ENCODE measurements around the gene NRXN3.
A peak's percentile ranks its signal among the peaks of the same experiment; 100 is the strongest.

The NRXN3 gene

DNA sequence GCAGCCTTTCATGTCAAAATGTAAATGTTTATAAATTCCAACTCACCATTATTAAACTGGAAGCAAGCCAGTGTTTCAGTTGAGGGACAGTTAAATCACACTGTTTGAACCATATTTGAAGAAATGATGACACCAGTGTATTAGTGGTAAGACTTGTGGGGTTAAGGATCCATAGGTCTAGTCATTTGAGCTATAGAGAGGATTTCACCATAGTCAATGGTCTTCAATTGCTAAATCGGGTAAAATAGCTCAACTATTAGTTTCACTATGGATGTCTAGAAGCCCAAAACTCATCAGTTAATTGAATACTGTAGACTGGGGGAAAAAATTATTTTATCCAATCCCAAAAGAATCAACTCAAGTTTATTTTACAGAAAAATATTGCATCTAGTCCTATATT, 659.1 kb downstream of the NRXN3 start:
- DNase-seq (ENCODE audit: low spot score) = no peak

- no peak for DNase-seq (ENCODE audit: low spot score)
These were observed 664.7 kb downstream of the NRXN3 start for GRCh38 chr14:78834766-78835451.

GRCh38 chr14:78835909-78836308, 665.7 kb downstream of the NRXN3 start:
- DNase-seq (ENCODE audit: low spot score) = no peak

GRCh38 chr14:78836777-78837176, 666.6 kb downstream of the NRXN3 start:
- DNase-seq (ENCODE audit: low spot score) = no peak

DNA sequence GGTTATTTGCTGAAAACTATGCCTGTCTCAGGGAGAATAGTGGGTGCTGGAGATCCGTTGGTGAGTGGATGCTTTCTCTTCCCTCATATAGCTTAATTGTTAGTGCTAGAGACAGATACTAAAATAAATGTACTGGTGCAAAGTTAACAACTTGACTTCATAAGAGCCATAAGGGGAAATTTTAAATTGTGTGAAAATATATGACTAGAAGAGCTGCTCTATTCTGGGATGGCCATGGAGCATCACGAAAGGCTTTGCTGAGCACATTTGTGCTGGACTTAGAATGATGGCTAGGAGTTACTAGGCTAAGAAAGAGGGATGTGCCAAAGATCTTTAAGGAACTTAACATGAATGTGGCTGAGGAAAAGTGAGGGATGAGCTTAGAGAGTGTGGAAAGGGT, 668.8 kb downstream of the NRXN3 start:
- no peak for DNase-seq (ENCODE audit: low spot score)

DNA sequence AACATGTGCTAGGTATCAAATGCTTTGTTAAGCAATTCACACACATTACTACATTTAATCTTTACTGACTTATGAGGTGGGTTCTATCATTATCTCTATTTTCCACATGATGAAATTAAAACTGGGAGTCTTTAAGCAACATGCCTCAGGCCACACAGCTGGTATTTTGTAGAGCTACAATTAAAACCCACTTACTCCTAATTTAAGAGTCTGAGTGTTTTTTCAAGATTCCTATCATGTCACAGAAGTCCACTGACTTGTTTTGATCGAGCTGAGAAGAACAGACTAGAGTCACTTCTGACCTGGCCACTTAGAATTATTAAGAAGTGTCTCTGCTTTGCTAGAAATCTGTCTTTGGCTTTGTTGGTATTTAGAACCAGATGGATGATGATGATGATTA, 670.7 kb downstream of the NRXN3 start:
- no peak for DNase-seq (ENCODE audit: low spot score)

DNA sequence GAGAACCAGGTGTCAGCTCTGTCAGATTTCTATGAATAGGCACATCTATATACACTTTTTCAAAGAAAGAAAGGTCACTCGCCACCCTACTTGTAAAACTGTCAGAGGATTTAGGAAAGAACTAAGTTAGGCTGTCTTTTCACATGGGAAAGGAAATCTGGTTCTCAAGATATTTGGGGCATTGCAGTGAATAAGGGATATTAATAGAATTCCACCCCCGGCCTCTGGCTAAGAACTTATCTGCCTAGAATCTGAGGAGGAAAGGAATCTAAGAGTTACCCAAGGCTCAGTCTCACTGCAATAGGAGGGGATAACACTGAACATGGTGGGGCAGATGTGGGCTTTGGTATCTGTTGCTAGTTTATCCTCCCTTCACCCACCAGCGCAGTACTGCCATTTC, 677.6 kb downstream of the NRXN3 start:
- DNase-seq (ENCODE audit: low spot score) = no peak

DNA sequence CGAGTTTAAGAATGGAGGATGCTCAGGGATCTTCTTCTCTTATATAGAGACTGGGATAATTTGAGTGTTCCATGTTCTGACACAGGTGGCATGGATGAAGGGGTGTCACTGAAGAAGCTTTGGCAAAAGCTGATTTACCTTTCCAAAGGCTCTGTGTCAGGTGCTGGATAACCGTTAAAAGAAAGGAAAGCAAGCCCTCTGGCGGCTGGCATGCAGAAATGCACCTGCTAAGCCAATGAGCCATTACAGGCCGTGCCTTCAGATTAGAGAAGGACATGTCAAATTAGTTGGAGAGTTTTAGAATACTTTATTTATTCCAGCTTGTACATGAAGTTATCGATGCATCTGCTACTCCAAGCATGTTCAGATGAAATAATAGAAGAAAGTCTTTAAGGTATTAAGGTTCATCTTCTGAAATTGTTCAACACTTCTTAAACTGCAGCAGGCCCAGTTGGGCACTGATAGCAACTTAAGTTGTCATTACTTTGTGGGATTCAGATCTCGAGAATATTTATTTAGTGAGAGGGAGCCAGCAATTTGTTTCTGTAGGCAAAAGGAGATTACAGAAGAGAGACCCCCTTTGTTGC, 678.2 kb downstream of the NRXN3 start:
- peak; percentile 5 for DNase-seq (ENCODE audit: low spot score)

- no peak for DNase-seq (ENCODE audit: low spot score)
These were observed 679.8 kb downstream of the NRXN3 start for GRCh38 chr14:78849952-78850351.

DNA sequence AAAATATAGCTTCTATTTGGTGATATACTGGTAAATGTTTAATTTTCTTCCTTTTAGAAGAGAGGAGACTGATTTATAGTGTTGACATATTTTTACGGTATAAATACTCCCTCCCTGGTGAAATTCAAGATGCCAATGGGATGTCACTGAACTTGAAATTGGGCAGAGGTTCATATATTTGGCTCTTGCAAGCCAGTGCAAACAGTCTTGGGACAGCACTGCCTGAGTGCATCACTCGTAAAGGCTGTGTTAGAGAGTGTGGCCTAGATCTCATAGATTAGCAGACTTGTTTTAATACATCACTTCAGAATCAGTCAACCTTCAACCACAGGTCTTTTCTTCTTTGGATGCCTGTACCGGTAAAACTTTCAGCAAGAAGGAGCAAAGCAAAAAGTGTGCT, 681.0 kb downstream of the NRXN3 start:
- no peak for DNase-seq (ENCODE audit: low spot score)

DNA sequence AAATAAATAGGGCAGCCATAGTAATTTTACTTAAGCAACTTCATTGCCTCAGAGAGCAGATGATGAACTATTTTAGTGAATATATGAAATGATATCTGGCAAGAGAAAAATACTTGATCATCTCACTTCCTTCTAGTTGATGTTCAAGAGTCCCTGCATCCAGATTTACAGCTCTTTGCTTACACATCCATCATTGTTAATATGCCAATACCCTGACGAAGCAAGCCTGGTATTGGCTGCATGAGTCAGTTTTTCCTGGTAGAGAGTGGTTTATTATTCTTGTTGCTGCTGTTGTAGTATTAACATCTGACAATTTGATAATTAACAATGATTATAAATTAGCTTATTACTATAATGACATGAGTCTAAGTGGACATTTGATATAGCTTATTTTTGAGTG, 681.9 kb downstream of the NRXN3 start:
- no peak for DNase-seq (ENCODE audit: low spot score)

DNA sequence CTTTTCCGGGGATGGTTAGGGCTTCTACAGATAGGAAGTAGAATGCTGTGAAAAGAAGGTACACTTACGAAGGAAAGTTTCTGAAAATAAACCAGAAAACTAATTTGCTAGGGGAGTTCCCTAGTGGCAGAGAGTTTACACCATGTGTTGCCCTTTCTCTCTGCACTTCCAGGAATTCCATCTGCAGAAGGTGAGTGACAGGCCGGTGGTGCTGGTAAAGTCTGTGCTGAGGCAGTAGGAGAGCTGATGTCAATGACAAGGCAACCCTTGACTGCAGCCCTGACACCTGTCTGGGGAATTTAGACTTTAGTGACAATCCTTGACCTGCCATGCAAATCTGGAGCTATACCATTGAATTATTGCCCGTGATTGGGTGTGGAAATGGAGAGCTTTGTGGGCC, 687.8 kb downstream of the NRXN3 start:
- DNase-seq (ENCODE audit: low spot score) = no peak

GRCh38 chr14:78863143-78863542, 693.0 kb downstream of the NRXN3 start:
- no peak for DNase-seq (ENCODE audit: low spot score)

DNA sequence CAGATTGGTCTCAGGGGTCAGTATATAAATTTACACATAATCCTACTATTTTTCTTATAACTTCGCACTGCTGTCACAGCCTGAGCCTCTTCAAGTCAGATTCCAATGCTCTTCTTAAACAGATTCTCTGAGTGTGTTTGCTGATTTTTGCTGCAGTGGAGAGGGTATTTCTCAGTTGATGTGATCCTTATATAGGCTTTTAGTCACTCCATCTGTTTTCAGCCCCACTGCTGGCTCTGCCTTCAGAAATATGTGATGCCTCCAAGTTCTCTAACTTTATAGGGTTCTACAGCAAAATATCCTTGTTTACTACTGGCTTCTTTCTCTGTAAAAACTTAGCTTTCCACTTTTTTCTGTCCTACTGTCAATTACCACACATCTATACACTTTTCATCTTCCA, 702.7 kb downstream of the NRXN3 start:
- no peak for DNase-seq (ENCODE audit: low spot score)

- DNase-seq (ENCODE audit: low spot score) = no peak
These were observed 703.4 kb downstream of the NRXN3 start for GRCh38 chr14:78873581-78873980.

- no peak for DNase-seq (ENCODE audit: low spot score)
These were observed 704.9 kb downstream of the NRXN3 start for GRCh38 chr14:78875049-78875448.

GRCh38 chr14:78885884-78886283, 715.7 kb downstream of the NRXN3 start:
- DNase-seq (ENCODE audit: low spot score) = no peak

DNA sequence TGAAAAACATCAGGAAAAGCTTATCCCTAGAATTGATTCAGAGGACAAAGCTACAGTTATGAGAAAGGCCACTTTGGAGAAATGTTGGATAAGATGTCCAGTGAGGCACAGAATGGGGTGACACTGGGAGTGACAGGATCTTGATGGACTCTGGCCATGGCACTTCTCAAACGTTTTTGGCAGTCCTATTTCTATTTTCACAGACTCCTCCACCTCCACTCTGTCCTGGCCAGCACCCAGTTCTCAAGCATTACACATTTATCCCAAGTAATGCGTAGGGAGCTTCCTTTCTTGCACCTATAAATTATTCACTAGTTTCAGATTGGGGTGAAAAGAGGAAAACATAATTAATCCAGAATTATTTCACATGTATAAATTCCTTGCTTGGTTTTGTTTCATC, 727.3 kb downstream of the NRXN3 start:
- DNase-seq (ENCODE audit: low spot score) = no peak

GRCh38 chr14:78902010-78902623, 731.9 kb downstream of the NRXN3 start:
- DNase-seq (ENCODE audit: low spot score) = no peak

- DNase-seq (ENCODE audit: low spot score) = no peak
These were observed 733.9 kb downstream of the NRXN3 start for GRCh38 chr14:78904094-78904493.

- no peak for DNase-seq (ENCODE audit: low spot score)
These were observed 747.3 kb downstream of the NRXN3 start for GRCh38 chr14:78917462-78917861.

DNA sequence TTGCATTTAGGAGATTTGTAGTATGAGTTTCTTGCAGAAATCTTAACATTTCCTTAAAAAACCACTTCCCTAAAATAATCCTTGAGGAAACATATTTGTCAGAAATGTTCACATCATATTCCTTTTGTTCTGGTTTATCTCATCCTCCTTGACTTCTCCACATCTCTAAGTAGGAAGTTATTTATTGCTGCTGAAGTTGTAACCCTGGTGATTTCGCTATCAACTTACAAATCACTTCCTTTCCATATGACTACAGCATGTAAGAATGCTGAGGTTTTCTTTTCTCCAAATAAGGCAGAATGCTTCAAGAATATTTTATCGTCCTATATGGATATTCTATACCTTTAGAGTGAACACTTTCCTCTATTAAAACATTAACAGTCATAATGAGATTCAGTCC, 751.7 kb downstream of the NRXN3 start:
- no peak for DNase-seq (ENCODE audit: low spot score)

DNA sequence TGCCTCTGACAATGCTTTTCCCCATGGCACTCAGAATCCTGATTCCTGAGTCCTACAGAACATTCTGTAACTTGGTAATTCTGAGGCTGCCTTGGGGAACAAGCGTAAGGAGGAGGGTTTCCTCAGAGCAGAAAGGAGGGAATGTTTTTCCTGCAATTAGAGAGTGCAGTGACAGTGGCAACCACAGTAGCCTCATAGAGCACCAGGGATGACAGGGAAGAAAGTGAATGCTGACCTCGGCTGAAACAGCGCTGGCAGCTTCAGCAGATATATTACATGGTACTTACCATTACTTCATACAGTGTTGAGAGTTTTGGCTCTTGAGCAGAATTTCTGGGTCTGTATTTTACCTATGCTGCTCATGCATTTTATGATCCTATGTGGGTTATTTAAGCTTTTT, 757.1 kb downstream of the NRXN3 start:
- DNase-seq (ENCODE audit: low spot score) = no peak

DNA sequence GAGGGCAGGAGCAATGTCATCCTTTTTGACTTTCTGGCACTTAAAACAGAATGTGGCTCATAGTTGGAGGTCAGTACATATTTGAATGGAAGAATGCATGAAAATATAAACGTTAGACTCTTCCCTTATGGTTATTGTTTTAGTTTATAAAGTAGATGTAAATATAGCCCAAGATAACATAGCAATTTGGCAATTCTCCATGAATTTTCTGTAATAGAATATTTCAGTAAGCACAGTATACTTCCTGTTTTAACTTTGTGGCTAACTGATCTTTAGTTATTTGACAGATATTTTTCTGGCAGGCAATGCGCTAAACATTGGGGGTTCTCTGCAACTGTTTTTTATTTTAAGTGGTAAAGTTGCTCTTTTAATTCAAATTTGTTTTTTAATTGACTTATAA, 763.0 kb downstream of the NRXN3 start:
- DNase-seq (ENCODE audit: low spot score) = no peak
